SKM-1 (cell line): ENCODE results near the gene PELI2.

Experiments used
- DNase-seq: peaks from one replicate; lab custom pipeline; 2025; ENCODE audit not compliant: unreplicated experiment; lab: John Stamatoyannopoulos, UW

The PELI2 gene

DNA sequence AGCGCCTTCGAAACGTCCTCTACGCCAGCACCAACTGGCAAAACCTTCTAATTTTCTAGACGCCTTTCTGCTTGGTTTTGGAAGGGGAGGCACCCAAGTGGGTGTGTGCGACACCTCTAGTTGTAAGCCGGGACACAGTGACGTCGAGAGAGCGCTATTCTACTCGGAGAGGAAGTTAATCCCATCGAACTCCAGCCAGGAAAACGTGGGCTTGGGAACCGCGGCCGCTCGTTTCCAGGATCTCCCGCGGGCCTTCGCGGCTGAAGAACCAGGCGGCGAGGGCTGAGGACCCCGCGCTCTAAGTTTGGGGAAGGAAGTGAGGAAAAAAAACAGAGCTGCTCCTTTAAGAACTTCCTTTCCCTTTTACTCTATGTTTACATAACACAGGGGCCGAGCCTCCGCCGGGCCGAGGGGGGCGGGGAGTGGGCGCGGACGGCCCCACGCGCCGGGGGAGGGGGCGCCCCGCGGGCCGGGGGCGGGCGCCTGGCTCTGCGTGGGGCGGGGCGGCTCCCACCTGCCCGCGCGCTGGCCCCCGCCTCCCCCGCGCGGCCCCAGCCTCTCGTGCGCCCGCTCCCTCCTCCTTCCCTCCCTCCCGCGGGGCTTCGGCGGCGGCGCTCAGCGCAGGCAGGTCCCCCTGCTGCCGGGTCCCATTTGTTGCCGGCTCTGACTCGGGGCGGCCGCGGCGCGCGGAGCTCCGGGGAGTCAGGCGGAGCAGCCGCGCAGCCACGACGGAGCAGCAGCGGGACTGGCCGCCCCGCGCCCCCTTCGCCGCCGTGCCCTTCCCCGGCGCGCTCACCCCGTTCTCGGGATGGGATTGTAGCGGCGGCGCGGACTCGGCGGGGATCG is at the start of gene PELI2:
Gene PELI2 (plus strand): TSS at position 647 of the 846 bp plus-strand sequence. CDS start 250 bp downstream, outside the sequence.
- peak; percentile 58 for DNase-seq

DNA sequence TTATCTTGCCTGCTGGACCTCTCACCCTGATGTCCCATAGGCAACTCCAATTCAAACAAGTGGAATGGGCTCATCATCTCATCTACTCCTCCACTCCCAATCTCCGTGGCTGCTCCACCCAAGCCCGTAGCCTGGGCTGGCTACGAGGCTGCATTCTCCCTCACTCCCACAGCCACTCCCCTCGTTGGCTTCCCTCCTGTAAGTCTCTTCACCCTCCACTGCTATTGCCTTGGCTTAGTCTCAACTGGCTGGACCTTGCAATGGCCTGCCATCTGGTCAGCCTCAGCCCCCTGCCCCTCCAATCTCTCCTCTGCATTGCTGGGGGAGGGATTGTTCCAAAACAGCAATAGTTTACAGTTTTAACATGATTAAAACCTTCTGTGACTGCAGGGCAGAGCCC is 44.4 kb upstream of the PELI2 start:
- no peak for DNase-seq

- no peak for DNase-seq
Observed at GRCh38 chr14:56075301-56075700, 42.9 kb upstream of the PELI2 start.

- DNase-seq = no peak
Observed at GRCh38 chr14:56081139-56081538, 37.1 kb upstream of the PELI2 start.

GRCh38 chr14:56082880-56083279 is 35.3 kb upstream of the PELI2 start:
- no peak for DNase-seq

DNA sequence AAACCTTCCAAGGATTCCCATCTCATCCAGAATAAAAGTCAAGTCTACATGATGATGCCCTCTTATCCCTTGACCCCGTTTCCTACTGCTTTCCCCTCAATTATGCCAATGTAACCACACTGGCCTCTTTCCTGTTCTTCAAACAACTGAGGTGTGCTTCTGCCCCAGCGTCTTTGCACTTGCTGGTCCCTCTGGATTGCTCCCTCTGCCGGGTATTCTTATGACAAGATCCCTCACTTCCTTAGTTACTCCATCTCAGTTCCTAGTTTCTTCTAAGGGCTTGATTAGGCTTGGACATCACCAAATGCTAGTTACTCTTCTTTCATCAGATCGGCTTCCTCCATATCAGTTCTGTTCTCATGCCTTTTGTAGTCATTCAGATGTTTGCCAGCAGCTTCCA is 32.7 kb upstream of the PELI2 start:
- DNase-seq = no peak

GRCh38 chr14:56087671-56088471 is 30.3 kb upstream of the PELI2 start:
- no peak for DNase-seq

GRCh38 chr14:56088941-56089340 is 29.3 kb upstream of the PELI2 start:
- DNase-seq = no peak

GRCh38 chr14:56092763-56093162 is 25.4 kb upstream of the PELI2 start:
- peak; percentile 18 for DNase-seq

GRCh38 chr14:56094076-56094475 is 24.1 kb upstream of the PELI2 start:
- no peak for DNase-seq

- no peak for DNase-seq
Observed at GRCh38 chr14:56098021-56098420, 20.2 kb upstream of the PELI2 start.

GRCh38 chr14:56099081-56099797 is 19.0 kb upstream of the PELI2 start:
- DNase-seq = no peak

DNA sequence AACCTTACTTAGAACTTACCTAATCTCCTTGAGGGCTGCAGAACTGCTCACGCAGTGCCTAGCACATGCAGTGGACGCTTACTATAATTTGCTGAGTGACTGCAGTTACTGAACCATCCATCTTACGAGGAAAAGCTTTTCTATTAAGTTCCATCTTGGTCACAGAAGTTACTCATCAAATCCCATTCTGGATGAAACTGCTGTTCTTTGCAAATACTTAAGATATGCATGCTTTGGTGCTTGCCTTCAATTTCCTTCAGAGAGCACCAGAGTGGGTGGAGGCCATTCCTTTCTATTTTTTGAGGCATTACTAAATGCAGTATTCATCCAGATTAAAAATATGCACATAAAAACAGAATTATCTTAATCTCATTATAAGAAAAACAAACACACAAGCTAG is 17.7 kb upstream of the PELI2 start:
- no peak for DNase-seq

GRCh38 chr14:56102941-56103340 is 15.3 kb upstream of the PELI2 start:
- no peak for DNase-seq

DNA sequence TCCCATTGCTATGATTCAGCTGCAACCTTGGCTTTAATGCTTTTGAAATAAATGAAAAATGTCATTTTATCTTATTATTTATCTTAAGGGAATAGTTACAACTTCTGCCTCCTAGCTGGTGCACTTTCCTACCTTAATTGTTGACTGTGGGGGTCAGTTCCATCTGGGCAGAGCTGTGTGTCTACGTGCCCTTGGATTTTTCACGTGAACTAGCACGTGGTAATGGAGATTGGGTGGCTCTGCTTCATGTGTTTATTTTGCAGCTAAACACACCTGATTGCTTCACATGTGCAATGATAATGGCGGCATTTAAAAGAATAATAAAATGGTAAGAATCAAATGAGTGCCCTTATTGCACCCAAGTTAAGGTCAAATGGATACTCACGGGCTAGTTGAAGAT is 10.6 kb upstream of the PELI2 start:
- no peak for DNase-seq

DNA sequence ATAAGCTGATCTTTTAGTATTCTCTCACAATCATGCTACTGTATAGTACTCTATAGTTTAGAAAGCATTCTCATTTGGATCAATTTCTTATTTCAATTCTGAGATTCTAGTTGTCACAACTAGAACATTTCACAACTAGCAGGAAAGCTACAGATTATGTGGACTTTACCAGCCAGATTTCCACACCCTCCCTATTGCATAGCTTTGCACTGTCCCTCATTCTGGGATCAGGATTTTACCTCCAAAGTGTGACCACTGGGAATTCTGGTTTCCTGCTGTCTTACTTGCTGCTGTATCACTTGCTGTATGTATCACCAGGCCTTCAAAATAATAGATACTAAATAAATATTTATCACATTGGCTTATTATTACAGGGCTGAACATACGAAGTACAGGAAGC is 10.2 kb upstream of the PELI2 start:
- no peak for DNase-seq

DNA sequence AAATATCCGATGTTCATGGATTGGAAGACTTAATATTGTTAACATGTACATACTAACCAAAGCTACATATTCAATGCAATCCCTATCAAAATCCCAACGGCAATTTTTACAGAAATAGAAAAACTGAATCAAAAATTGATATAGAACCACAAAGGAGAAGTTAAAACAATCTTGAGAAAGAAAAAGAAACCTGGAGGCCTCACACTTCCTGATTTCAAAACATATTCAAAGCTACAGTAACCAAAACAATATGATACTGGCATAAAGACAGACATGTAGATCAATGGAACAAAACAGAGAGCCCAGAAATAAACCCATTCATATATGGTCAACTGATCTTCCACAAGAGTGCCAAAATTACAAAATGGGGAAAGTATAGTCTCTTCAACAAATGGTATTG is 5.4 kb upstream of the PELI2 start:
- DNase-seq = peak; percentile 2

GRCh38 chr14:56115334-56115870 is 2.8 kb upstream of the PELI2 start:
- DNase-seq = no peak

GRCh38 chr14:56115976-56116893 is 2.0 kb upstream of the PELI2 start:
- DNase-seq = no peak

DNA sequence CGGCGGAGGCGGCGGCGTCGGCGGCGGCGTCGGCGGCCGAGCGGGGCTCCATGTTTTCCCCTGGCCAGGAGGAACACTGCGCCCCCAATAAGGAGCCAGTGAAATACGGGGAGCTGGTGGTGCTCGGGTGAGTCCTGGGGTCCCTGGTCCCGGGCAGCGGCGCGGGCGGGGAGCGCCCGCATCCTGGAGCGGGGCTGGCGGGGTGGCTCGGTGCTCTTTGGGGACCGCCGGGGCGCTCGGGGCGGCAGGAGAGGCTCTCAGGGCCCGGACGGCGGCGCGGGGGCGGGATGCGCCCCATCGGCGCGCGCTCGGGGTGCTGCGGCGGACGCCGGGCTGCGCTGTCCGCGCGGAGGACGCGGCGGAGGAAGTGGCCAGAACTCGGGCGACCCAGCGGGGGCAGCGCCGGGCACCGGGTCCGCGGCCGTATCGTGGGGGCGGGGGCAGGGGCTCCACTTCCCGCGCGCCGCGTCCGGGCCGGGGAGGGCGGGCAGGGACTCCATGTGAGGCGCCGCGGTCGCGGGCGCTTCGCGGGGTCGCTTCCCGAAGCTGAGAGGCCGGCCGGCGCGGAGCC is 485 bp downstream of the PELI2 start:
- DNase-seq = no peak
